DMS114 treated with DMSO at 0.1 percent for 48 hours (cell line): Measurements from ENCODE around the gene MALT1.
"Not testable (repeated sequence)": the region's sequence is repeated elsewhere in the genome, so short reads cannot be mapped to it uniquely, and the experiment has no call there.

Experiments
- DNase-seq: peaks from one replicate; lab custom pipeline; 2025; ENCODE audit not compliant: unreplicated experiment; lab: John Stamatoyannopoulos, UW

MALT1 gene

GRCh38 chr18:58730618-58731017 lies 59.4 kb downstream of the MALT1 start:
- DNase-seq = no peak

- DNase-seq = no peak
These were observed 61.2 kb downstream of the MALT1 start for GRCh38 chr18:58732471-58732870.

- no peak for DNase-seq
These were observed 62.6 kb downstream of the MALT1 start for GRCh38 chr18:58733866-58734265.

GRCh38 chr18:58738322-58738721 lies 67.1 kb downstream of the MALT1 start:
- DNase-seq = no peak

- DNase-seq = no peak
These were observed 74.6 kb downstream of the MALT1 start for GRCh38 chr18:58745914-58746313.

GRCh38 chr18:58748899-58749595 lies 77.8 kb downstream of the MALT1 start:
- DNase-seq = no peak

- DNase-seq = no peak
These were observed 82.7 kb downstream of the MALT1 start for GRCh38 chr18:58753976-58754375.

- DNase-seq = no peak
These were observed 83.3 kb downstream of the MALT1 start for GRCh38 chr18:58754544-58755068.

GRCh38 chr18:58755304-58756010 lies 84.2 kb downstream of the MALT1 start:
- DNase-seq = no peak

GRCh38 chr18:58756148-58756547 lies 84.9 kb downstream of the MALT1 start:
- no peak for DNase-seq

- DNase-seq = no peak
These were observed 85.5 kb downstream of the MALT1 start for GRCh38 chr18:58756596-58757240.

GRCh38 chr18:58757351-58757750 lies 86.1 kb downstream of the MALT1 start:
- not testable (repeated sequence) for DNase-seq

- DNase-seq = no peak
These were observed 86.8 kb downstream of the MALT1 start for GRCh38 chr18:58758046-58758445.

GRCh38 chr18:58758606-58759005 lies 87.3 kb downstream of the MALT1 start:
- DNase-seq = no peak

- DNase-seq = no peak
These were observed 90.1 kb downstream of the MALT1 start for GRCh38 chr18:58761241-58761969.

- no peak for DNase-seq
These were observed 90.9 kb downstream of the MALT1 start for GRCh38 chr18:58761970-58762780.

- no peak for DNase-seq
These were observed 91.5 kb downstream of the MALT1 start for GRCh38 chr18:58762781-58763171.

GRCh38 chr18:58766164-58766563 lies 94.9 kb downstream of the MALT1 start:
- DNase-seq = no peak

GRCh38 chr18:58766946-58767345 lies 95.7 kb downstream of the MALT1 start:
- DNase-seq = no peak

GRCh38 chr18:58768293-58768974 lies 97.2 kb downstream of the MALT1 start:
- no peak for DNase-seq
